SH-SY5Y (cell line): ENCODE results near the gene AHSP.

ENCODE experiments used
- GATA2 ChIP-seq: IDR thresholded peaks from 2 replicates; pipeline ENCODE4 v1.6.1; 2011; ENCODE audit warnings: mild to moderate bottlenecking, low read depth, low read length
- GATA3 ChIP-seq: IDR thresholded peaks from 2 replicates; pipeline ENCODE4 v1.6.1; 2011; ENCODE audit warnings: low read depth, mild to moderate bottlenecking, low read length, moderate library complexity

The AHSP gene

GRCh38 chr16:31513884-31514283, 13.8 kb upstream of the AHSP start:
- no peak for TF ChIP-seq GATA3
- TF ChIP-seq GATA2: no peak

DNA sequence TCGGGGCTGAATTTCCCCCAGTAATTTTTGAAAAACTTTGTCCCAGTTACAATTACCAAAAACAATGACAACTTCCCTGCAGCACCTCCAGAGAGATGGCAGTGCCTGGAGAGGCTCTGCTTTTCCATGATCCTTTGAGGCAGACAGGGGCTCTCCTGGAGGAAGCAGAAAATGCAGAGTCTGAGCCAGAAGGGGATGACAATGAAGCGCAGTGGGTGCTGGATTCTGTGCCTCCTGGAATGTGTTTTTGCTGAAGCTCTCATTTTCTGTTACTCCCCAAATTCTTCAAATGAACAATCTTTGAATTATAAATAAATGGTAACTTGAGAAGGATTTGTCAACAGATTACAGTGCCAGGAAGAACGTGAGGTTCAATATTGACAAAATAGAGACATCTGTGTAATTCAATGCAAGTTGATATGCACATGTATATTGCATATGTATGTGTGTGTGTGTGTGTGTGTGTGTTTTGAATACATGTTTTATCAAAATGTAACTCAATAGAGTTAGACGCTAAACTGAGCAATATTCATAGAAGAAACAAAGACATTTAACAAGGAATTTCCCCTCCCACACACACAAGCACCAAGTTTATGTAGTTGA, 9.8 kb upstream of the AHSP start:
- TF ChIP-seq GATA3: no peak
- TF ChIP-seq GATA2: no peak

GRCh38 chr16:31519759-31520431, 7.8 kb upstream of the AHSP start:
- TF ChIP-seq GATA3 (no peak), GATA2 (no peak)

DNA sequence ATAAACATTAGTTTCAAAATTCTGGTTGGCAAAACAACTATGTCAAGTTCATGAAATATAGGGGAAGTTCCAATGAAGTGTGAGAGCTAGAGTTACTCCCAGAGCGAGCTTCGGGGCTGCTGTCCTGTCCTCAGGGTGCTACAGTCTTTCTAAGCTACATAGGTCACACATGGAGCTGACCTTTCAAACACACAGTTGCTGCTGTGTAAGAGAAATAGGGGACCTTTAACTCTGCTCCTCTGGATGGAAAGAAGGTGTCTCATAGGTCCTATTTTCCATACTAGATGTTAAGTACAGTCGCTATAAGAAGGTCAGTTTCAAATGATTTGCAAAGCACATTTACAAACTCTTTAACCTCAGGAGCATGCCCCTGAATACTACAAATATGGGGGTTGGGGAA, 6.3 kb upstream of the AHSP start:
- no peak for TF ChIP-seq GATA3
- TF ChIP-seq GATA2: no peak

- TF ChIP-seq GATA3 (no peak), GATA2 (no peak)
Measured at GRCh38 chr16:31522071-31522470, 5.6 kb upstream of the AHSP start.

DNA sequence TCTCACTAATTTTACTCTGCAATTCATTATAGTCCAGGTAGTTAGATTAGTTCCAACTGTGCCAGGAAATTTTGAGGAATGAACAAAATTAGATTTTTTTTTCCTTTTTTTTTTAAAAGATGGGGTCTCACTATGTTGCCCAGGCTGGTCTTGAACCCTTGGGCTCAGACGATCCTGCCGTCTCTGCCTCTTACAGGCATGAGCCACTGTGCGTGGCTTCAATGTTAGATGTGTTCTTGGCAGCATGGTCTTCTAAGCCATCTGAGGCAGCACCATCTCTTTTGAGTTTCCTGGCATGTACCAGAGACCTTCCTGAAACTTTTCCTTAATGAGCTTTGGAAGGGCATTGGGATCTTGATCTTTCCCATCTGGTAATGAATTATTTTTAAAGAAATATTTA, 2.6 kb upstream of the AHSP start:
- TF ChIP-seq GATA2 (no peak), GATA3 (no peak)

DNA sequence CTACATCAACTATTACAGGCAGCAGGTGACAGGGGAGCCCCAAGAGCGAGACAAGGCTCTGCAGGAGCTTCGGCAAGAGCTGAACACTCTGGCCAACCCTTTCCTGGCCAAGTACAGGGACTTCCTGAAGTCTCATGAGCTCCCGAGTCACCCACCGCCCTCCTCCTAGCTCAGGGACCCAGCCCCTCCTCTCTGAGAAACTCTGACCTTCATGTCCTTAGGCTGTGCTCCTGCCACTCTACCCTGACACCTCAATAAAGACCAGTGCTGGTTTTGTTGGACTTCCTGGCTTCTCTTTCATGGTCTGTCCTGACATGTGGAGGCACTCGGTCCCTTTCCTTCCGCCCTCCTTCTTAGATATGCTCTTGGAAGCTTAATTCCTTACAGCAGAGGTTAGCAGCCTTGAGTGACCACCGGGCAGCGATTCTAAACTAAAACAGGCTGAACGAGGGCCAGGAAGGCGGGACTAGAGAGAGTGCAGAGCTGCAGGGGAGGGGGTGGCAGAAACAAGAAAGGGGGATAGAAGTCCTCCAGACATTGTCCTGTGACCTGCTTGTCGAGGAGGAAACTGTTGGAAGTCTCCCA, 915 bp downstream of the AHSP start:
- TF ChIP-seq GATA2: no peak
- TF ChIP-seq GATA3: no peak

DNA sequence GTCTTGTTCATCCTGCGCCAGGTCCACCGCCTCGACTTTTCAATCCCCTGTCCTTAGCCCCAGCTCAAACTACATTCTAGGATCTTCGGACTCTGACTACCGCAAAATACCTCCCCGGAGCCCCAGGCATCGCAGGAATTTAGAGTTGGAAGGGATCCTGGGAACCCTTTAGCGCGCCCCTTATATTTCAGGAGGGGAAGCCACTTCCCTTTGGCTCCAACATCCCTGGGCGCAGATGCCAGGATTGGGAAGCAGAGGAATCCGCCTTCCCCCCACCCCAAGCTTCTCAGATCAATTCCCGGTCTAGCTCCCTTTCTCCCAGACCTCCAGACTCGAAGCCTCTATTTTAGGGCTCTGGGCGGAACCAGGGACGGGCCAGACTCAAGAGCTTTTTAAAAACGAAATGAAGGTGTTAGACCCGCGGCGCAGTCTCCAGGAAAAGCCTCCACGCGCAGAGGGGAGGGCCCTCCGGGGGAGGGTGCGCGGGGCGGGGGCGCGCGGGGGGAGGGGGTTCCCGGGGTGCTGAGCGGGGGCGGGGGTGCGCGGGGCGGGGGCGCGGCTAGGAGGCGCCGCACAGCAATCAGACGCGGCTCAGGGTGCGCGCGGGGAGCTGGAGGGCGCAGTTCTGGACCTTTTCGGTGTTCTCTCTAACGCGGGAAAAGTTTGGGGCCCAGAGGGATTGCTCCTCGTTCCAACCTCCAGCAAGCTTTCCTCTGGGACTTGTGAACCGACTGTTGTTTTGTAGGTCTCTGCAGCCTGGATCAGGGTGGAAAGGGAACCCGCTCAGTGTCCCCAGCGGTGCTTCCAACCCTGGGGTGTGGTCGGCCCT, 1.6 kb downstream of the AHSP start:
- no peak for TF ChIP-seq GATA2
- no peak for TF ChIP-seq GATA3

GRCh38 chr16:31529937-31530312, 2.2 kb downstream of the AHSP start:
- TF ChIP-seq GATA2 (no peak), GATA3 (no peak)

- TF ChIP-seq GATA3 (no peak), GATA2 (no peak)
Measured at GRCh38 chr16:31530405-31530804, 2.7 kb downstream of the AHSP start.

- no peak for TF ChIP-seq GATA3
- TF ChIP-seq GATA2: no peak
Measured at GRCh38 chr16:31531096-31531495, 3.4 kb downstream of the AHSP start.

- TF ChIP-seq GATA2 (no peak), GATA3 (no peak)
Measured at GRCh38 chr16:31532120-31532519, 4.4 kb downstream of the AHSP start.

DNA sequence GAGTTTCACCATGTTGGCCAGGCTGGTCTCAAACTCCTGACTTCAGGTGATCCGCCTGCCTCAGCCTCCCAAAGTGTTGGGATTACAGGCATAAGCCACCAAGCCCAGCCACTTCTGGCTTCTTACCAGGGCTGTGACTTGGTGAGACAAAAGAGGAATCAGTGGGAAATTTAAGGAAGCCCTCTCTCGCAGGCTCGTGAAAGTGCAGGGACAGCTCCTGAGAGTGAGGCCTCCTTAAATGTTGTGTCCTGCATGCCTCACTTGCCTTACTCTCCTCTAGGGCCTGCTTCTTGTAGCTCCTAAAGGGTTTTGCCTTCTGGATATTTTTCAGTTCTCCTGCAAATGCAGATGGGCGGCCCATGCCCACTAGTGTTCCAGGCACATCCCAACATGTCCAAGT, 5.2 kb downstream of the AHSP start:
- no peak for TF ChIP-seq GATA3
- no peak for TF ChIP-seq GATA2

DNA sequence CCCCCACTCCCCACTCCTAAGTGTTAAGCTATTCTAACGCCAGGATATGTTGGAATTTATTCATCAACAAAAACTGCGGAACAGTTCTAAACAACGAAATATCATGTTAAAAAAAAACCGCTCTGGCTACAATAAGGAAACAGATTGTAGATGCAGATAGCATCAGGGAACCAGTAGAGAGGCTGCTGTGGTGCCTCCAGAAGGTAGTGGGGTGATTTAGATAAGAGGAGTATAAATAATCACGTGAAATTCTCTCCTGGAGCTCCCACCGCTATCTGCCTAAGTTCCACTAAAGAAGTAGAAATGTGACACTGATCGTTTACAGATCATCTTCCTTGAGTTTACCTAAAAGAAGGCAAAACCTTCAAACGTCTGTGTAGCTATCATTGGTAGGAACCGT, 8.0 kb downstream of the AHSP start:
- TF ChIP-seq GATA3 (no peak), GATA2 (no peak)

DNA sequence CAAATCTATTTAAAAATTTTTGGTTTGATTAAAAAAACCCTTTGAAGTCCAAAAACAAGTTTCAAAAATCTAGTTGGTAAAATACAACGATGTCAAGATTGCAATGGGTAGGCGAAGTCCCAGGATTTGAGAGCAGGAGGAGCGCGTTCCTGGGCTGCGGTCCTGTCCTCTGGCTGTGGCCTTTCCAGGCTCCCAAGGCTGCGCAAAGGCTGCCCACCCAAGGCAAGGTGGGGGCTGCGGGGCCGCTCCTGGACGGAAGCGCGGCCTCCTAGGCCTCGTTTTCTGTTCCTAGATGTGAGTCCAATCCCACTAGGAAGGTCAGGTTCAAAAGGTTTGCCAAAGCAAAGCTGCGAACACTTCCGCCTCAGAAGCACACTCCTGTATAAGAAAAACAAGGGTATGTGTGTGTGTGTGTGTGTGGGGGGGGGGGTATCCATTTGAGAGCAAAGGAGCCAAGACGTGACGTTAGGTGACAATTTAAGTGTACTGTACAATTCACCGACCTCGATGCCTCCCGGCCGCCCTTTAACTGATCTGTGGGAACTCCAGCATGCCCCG, 9.2 kb downstream of the AHSP start:
- no peak for TF ChIP-seq GATA2
- no peak for TF ChIP-seq GATA3
